Stimulated activated CD4-positive, alpha-beta T cell treated with anti-CD3 and anti-CD28 coated beads, Interleukin-1b, Interleukin-23, amount 100 ng/mL, for 24 hours (primary cell): ENCODE measurements around the gene SCIMP.
"Not testable (repeated sequence)": the region's sequence is repeated elsewhere in the genome, so short reads cannot be mapped to it uniquely, and the experiment has no call there.

ENCODE experiments used
- DNase-seq, 4 experiments: peaks; one replicate each; pipeline ENCODE4 v3.0.0-alpha.2; 2020; ENCODE audit warnings: low read depth in 4 of 4, low spot score in 1 of 4

The SCIMP gene

GRCh38 chr17:5238333-5238732 is 3.7 kb upstream of the SCIMP start:
- no peak for DNase-seq

GRCh38 chr17:5237541-5238016 is 2.9 kb upstream of the SCIMP start:
- peak in 1 of 4 experiments; percentile 17 for DNase-seq

GRCh38 chr17:5236938-5237540 is 2.4 kb upstream of the SCIMP start:
- no peak for DNase-seq

GRCh38 chr17:5233492-5233891 is 1.2 kb downstream of the SCIMP start:
- DNase-seq, result not testable (repeated sequence)

- no peak for DNase-seq
These were observed 7.5 kb downstream of the SCIMP start for GRCh38 chr17:5226940-5227878.

GRCh38 chr17:5225668-5226457 is 8.8 kb downstream of the SCIMP start:
- DNase-seq, result no peak

- not testable (repeated sequence) for DNase-seq
These were observed 12.7 kb downstream of the SCIMP start for GRCh38 chr17:5221912-5222311.

- no peak for DNase-seq
These were observed 14.6 kb downstream of the SCIMP start for GRCh38 chr17:5220074-5220473.

GRCh38 chr17:5219536-5219935 is 15.1 kb downstream of the SCIMP start:
- DNase-seq, result no peak

- DNase-seq, result not testable (repeated sequence)
These were observed 17.1 kb downstream of the SCIMP start for GRCh38 chr17:5217562-5217961.

- no peak for DNase-seq
These were observed 23.2 kb downstream of the SCIMP start for GRCh38 chr17:5211458-5211857.

GRCh38 chr17:5210614-5211252 is 23.9 kb downstream of the SCIMP start:
- no peak for DNase-seq

- no peak for DNase-seq
These were observed 24.6 kb downstream of the SCIMP start for GRCh38 chr17:5210091-5210490.

GRCh38 chr17:5209396-5209795 is 25.3 kb downstream of the SCIMP start:
- DNase-seq, result no peak

- DNase-seq, result no peak
These were observed 30.8 kb downstream of the SCIMP start for GRCh38 chr17:5203908-5204294.

- DNase-seq, result no peak
These were observed 31.3 kb downstream of the SCIMP start for GRCh38 chr17:5203178-5203907.

- no peak for DNase-seq
These were observed 33.6 kb downstream of the SCIMP start for GRCh38 chr17:5201011-5201410.

- no peak for DNase-seq
These were observed 34.3 kb downstream of the SCIMP start for GRCh38 chr17:5200360-5200759.

- DNase-seq, result no peak
These were observed 36.2 kb downstream of the SCIMP start for GRCh38 chr17:5198472-5198871.

- DNase-seq, result no peak
These were observed 40.3 kb downstream of the SCIMP start for GRCh38 chr17:5194346-5194745.
